ENCODE measurements around the gene RASA3. TPM values are rescaled to one million over a fixed set of nuclear protein-coding genes. Genes with fewer than 3 reads are reported as not detected.
"Not testable (repeated sequence)": the region's sequence is repeated elsewhere in the genome, so short reads cannot be mapped to it uniquely, and the experiment has no call there.

The RASA3 gene
- total and polyA plus RNA-seq, 10 of the 15 experiments (the other 5 are each of a cell fraction or from before 2014, with no cell fraction given) = 0.79 to 33.9 (median 17.6) TPM

DNA sequence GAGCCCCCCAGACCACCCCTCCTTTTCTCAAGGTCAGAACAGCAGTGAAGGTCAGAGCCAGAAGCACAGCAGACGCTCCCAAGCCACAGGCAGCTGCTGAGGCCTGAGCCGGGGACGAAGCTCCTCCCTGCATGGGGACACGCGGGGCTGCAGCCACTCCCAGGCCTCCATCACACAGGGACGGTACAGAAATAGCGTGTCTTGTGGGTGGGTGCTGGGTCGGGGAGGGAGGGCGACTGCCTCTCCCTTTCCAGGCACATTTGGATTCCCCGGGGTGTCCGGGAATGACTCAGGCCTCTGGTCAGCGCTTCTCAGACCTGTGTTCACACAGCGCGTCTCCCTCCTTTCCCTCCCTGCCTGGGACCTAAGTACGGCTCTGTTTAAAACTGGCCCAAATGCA, 33.2 kb downstream of the RASA3 start:
- Histone ChIP-seq H3K79me2 (ENCODE audit: control insufficient read depth, insufficient read depth, low read length) (no peaks in the 10 kb centered on the region; the same call in 1 of the 2 replicates), H4K20me1 (ENCODE audit: control insufficient read depth, insufficient read depth) (0 out of 2 replicates have a peak, but pooled peaks cover 4% of the 10 kb centered on the region), H3K27ac (ENCODE audit: control insufficient read depth, insufficient read depth) (no peak overlapping the region), H3K4me3 (no peak overlapping the region), H3K27me3 (replicated peaks in 1 of 2; ENCODE audit: control insufficient read depth in 2 of 2, insufficient read depth in 2 of 2, low read length in 1 of 2) (no peaks in the 10 kb centered on the region), H3K4me2 (ENCODE audit: control insufficient read depth, insufficient read depth) (no peak overlapping the region), H2AFZ (ENCODE audit: control insufficient read depth, low read depth, low read length) (no peak overlapping the region), H3K9ac (ENCODE audit: control insufficient read depth, insufficient read depth, low read length) (no peak overlapping the region), H3K4me1 (ENCODE audit: control insufficient read depth, insufficient read depth, low read length) (no peaks in the 10 kb centered on the region; the same call in 1 of the 2 replicates), H3K36me3 (ENCODE audit: control insufficient read depth in 2 of 2, insufficient read depth in 2 of 2, low read length in 1 of 2) (peaks cover 0 to 1% of the 10 kb centered on the region in 2 experiments; a peak in 2 of 4 replicates), H3K9me3 (replicated peaks; ENCODE audit: control insufficient read depth, insufficient read depth, low read length) (no peaks in the 10 kb centered on the region; the same call in 2 of the 3 replicates)
- ATAC-seq (no peak), DNase-seq (ENCODE audit: low read depth, low spot score) (no peak), FAIRE-seq (no peak)
- 33% methylated on average over 15 of the region's 15 CpGs for WGBS (ENCODE audit: insufficient coverage, insufficient replicate concordance, low lambda C conversion rate, missing lambda C conversion rate)
- ChIA-PET SMC1A (ENCODE audit: uncharacterized antibody, unreplicated experiment) (no interaction called here), CTCF (no interaction called here), POLR2A (no interaction called here), RAD21 (ENCODE audit: unreplicated experiment) (no interaction called here)
- in situ Hi-C loops (cut with MboI) = no loop called here
- TF ChIP-seq TCF7 (IDR thresholded peaks at IDR 0.05; ENCODE audit: borderline replicate concordance) = no peak
- 0 out of 2 replicates have a peak, but pooled peaks have one; percentile 23 for TF ChIP-seq EED (IDR thresholded peaks at IDR 0.05; ENCODE audit: low read depth)
- TF ChIP-seq USF2 (IDR thresholded peaks at IDR 0.05; ENCODE audit: borderline replicate concordance, low read depth, low read length) = no peak
- TF ChIP-seq, protein P1, sequence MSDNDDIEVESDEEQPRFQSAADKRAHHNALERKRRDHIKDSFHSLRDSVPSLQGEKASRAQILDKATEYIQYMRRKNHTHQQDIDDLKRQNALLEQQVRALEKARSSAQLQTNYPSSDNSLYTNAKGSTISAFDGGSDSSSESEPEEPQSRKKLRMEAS (IDR thresholded peaks at IDR 0.05; ENCODE audit: low read depth, low read length) = no peak
- no peak for TF ChIP-seq NR2C1 (IDR thresholded peaks at IDR 0.05)
- TF ChIP-seq POLR2A (IDR thresholded peaks at IDR 0.05; ENCODE audit: low read depth, low read length) = no peak
- TF ChIP-seq, protein P2, sequence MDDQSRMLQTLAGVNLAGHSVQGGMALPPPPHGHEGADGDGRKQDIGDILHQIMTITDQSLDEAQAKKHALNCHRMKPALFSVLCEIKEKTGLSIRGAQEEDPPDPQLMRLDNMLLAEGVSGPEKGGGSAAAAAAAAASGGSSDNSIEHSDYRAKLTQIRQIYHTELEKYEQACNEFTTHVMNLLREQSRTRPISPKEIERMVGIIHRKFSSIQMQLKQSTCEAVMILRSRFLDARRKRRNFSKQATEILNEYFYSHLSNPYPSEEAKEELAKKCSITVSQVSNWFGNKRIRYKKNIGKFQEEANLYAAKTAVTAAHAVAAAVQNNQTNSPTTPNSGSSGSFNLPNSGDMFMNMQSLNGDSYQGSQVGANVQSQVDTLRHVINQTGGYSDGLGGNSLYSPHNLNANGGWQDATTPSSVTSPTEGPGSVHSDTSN (IDR thresholded peaks at IDR 0.05; ENCODE audit: insufficient replicate concordance, low read depth, low read length) = no peak
- TF ChIP-seq, protein P3, sequence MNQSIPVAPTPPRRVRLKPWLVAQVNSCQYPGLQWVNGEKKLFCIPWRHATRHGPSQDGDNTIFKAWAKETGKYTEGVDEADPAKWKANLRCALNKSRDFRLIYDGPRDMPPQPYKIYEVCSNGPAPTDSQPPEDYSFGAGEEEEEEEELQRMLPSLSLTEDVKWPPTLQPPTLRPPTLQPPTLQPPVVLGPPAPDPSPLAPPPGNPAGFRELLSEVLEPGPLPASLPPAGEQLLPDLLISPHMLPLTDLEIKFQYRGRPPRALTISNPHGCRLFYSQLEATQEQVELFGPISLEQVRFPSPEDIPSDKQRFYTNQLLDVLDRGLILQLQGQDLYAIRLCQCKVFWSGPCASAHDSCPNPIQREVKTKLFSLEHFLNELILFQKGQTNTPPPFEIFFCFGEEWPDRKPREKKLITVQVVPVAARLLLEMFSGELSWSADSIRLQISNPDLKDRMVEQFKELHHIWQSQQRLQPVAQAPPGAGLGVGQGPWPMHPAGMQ (IDR thresholded peaks at IDR 0.05; ENCODE audit: borderline replicate concordance) = no peak
- intact Hi-C loops (cut with micrococcal nuclease; ENCODE audit: unreplicated experiment) = no loop called here
- no TSS peak for BruUV-seq (replicated peaks)

- H3K9me3 ChIP-seq (replicated peaks; ENCODE audit: control insufficient read depth, insufficient read depth, low read length); H2AFZ ChIP-seq (ENCODE audit: control insufficient read depth, low read depth, low read length); H3K4me1 ChIP-seq (ENCODE audit: control insufficient read depth, insufficient read depth, low read length); in situ Hi-C loops (cut with MboI); H4K20me1 ChIP-seq (ENCODE audit: control insufficient read depth, insufficient read depth); H3K79me2 ChIP-seq (ENCODE audit: control insufficient read depth, insufficient read depth, low read length); RAD21 ChIA-PET (ENCODE audit: unreplicated experiment); H3K4me2 ChIP-seq (ENCODE audit: control insufficient read depth, insufficient read depth); H3K9ac ChIP-seq (ENCODE audit: control insufficient read depth, insufficient read depth, low read length); BruUV-seq (replicated peaks); FAIRE-seq; H3K4me3 ChIP-seq; CTCF ChIA-PET; DNase-seq (ENCODE audit: low read depth, low spot score); ATAC-seq; H3K27me3 ChIP-seq (replicated peaks in 1 of 2; ENCODE audit: control insufficient read depth in 2 of 2, insufficient read depth in 2 of 2, low read length in 1 of 2); POLR2A ChIA-PET; H3K27ac ChIP-seq (ENCODE audit: control insufficient read depth, insufficient read depth); intact Hi-C loops (cut with micrococcal nuclease; ENCODE audit: unreplicated experiment); H3K36me3 ChIP-seq (ENCODE audit: control insufficient read depth in 2 of 2, insufficient read depth in 2 of 2, low read length in 1 of 2); SMC1A ChIA-PET (ENCODE audit: uncharacterized antibody, unreplicated experiment): not testable (repeated sequence)
- WGBS (ENCODE audit: insufficient coverage, insufficient replicate concordance, low lambda C conversion rate, missing lambda C conversion rate) = 69% methylated on average over 9 of the region's 14 CpGs
These were observed 33.8 kb downstream of the RASA3 start for GRCh38 chr13:114098689-114099056.

Measured in GM12878 (cell line).